Activated T-cell treated with anti-CD3 and anti-CD28 coated beads for 48 hours (primary cell): ENCODE data around the gene DNAH10.

Source experiments
- DNase-seq: peaks from one replicate; pipeline ENCODE4 v3.0.0-alpha.2; 2020; ENCODE audit warnings: low read depth

Gene DNAH10

GRCh38 chr12:123845881-123846280, 83.8 kb downstream of the DNAH10 start:
- DNase-seq, result no peak

- no peak for DNase-seq
Observed at GRCh38 chr12:123846340-123846739, 84.2 kb downstream of the DNAH10 start.

GRCh38 chr12:123847019-123847418, 84.9 kb downstream of the DNAH10 start:
- DNase-seq, result no peak

GRCh38 chr12:123847876-123848275, 85.8 kb downstream of the DNAH10 start:
- DNase-seq, result no peak

- DNase-seq, result no peak
Observed at GRCh38 chr12:123849517-123849916, 87.4 kb downstream of the DNAH10 start.

- no peak for DNase-seq
Observed at GRCh38 chr12:123850246-123851134, 88.4 kb downstream of the DNAH10 start.

GRCh38 chr12:123853396-123854070, 91.4 kb downstream of the DNAH10 start:
- DNase-seq, result no peak

- DNase-seq, result no peak
Observed at GRCh38 chr12:123854232-123854631, 92.1 kb downstream of the DNAH10 start.

- DNase-seq, result no peak
Observed at GRCh38 chr12:123854918-123855317, 92.8 kb downstream of the DNAH10 start.

- DNase-seq, result no peak
Observed at GRCh38 chr12:123856681-123857080, 94.6 kb downstream of the DNAH10 start.

- no peak for DNase-seq
Observed at GRCh38 chr12:123858176-123858575, 96.1 kb downstream of the DNAH10 start.

- DNase-seq, result no peak
Observed at GRCh38 chr12:123859035-123859434, 96.9 kb downstream of the DNAH10 start.

GRCh38 chr12:123860377-123860776, 98.3 kb downstream of the DNAH10 start:
- no peak for DNase-seq

- no peak for DNase-seq
Observed at GRCh38 chr12:123861392-123861791, 99.3 kb downstream of the DNAH10 start.

GRCh38 chr12:123867141-123867540, 105.0 kb downstream of the DNAH10 start:
- DNase-seq, result no peak

GRCh38 chr12:123868791-123869190, 106.7 kb downstream of the DNAH10 start:
- no peak for DNase-seq

GRCh38 chr12:123873793-123874192, 111.7 kb downstream of the DNAH10 start:
- no peak for DNase-seq

GRCh38 chr12:123877968-123878367, 115.9 kb downstream of the DNAH10 start:
- DNase-seq, result no peak

- no peak for DNase-seq
Observed at GRCh38 chr12:123879101-123879500, 117.0 kb downstream of the DNAH10 start.

GRCh38 chr12:123879691-123880090, 117.6 kb downstream of the DNAH10 start:
- no peak for DNase-seq

- no peak for DNase-seq
Observed at GRCh38 chr12:123882161-123882705, 120.1 kb downstream of the DNAH10 start.

GRCh38 chr12:123886258-123886657, 124.2 kb downstream of the DNAH10 start:
- no peak for DNase-seq

- no peak for DNase-seq
Observed at GRCh38 chr12:123886931-123887582, 125.0 kb downstream of the DNAH10 start.
